A549 (cell line): Measurements from ENCODE around the gene TNFSF8.

Experiments used
- BHLHE40 ChIP-seq: IDR thresholded peaks from 2 replicates; pipeline ENCODE4 v1.6.1; 2012; ENCODE audit warnings: low read depth, low read length, inconsistent platforms
- CHD2 ChIP-seq: fragments of 150-350 bp; IDR thresholded peaks from 2 replicates; pipeline ENCODE4 v1.6.1; 2014; ENCODE audit warnings: low read length; ENCODE audit not compliant: partially characterized antibody
- CHD4 ChIP-seq: fragments of 200-600 bp; sonication (generic); IDR thresholded peaks from 2 replicates; pipeline ENCODE4 v1.6.1; 2016; ENCODE audit warnings: antibody characterized with exemption, mild to moderate bottlenecking, borderline replicate concordance
- EP300 ChIP-seq, 2 experiments: fragments of >200 bp; sonication (Bioruptor Twin); formaldehyde crosslinking; IDR thresholded peaks; 2 replicates in 1 of 2; 3 replicates in 1 of 2; pipeline ENCODE4 v1.6.1; 2016 to 2017
- KDM1A ChIP-seq: fragments of 200-600 bp; sonication (generic); IDR thresholded peaks from 2 replicates; pipeline ENCODE4 v1.6.1; 2016; ENCODE audit warnings: low read depth, mild to moderate bottlenecking
- MAFK ChIP-seq: fragments of 450-650 bp; IDR thresholded peaks from 2 replicates; pipeline ENCODE4 v1.6.1; 2014; ENCODE audit not compliant: partially characterized antibody
- POLR2A ChIP-seq: IDR thresholded peaks from 2 replicates; pipeline ENCODE4 v1.6.1; 2012; ENCODE audit warnings: mild to moderate bottlenecking, low read length
- RAD21 ChIP-seq, 2 experiments: fragments of >200 bp in 1 of 2; sonication (Bioruptor Twin) in 1 of 2; formaldehyde crosslinking in 1 of 2; IDR thresholded peaks in 1 of 2; conservative IDR thresholded peaks in 1 of 2; 2 replicates in 1 of 2; 3 replicates in 1 of 2; pipeline ENCODE4 v1.6.1; 2012 to 2018; ENCODE audit warnings: inconsistent platforms in 1 of 2
- TP53 ChIP-seq: fragments of 250-450 bp; sonication (Bioruptor Pico); IDR thresholded peaks from 2 replicates; pipeline ENCODE4 v1.5.0; 2021; ENCODE audit warnings: mild to moderate bottlenecking, moderate library complexity
- ZSCAN20 ChIP-seq: fragments of 250-450 bp; sonication (Bioruptor Pico); IDR thresholded peaks from 2 replicates; pipeline ENCODE4 v1.8.0; 2022; ENCODE audit warnings: mild to moderate bottlenecking, moderate library complexity
- TF ChIP-seq, protein P1 (sequence below): fragments of >200 bp; sonication (Bioruptor Twin); formaldehyde crosslinking; IDR thresholded peaks from 3 replicates; pipeline ENCODE4 v1.5.1; 2016
- TF ChIP-seq, protein P2 (sequence below): fragments of 250-450 bp; sonication (Bioruptor Pico); IDR thresholded peaks from 2 replicates; pipeline ENCODE4 v1.5.0; 2021; ENCODE audit warnings: mild to moderate bottlenecking, moderate library complexity, borderline replicate concordance
- TF ChIP-seq, protein P3 (sequence below): fragments of 150-350 bp; IDR thresholded peaks from 2 replicates; pipeline ENCODE4 v1.6.1; 2014; ENCODE audit warnings: low read depth, mild to moderate bottlenecking, low read length
- TF ChIP-seq, protein P4 (sequence below): fragments of 200-600 bp; sonication (generic); IDR thresholded peaks from 2 replicates; pipeline ENCODE4 v1.6.1; 2016; ENCODE audit warnings: antibody characterized with exemption, mild to moderate bottlenecking, moderate library complexity

DNA sequence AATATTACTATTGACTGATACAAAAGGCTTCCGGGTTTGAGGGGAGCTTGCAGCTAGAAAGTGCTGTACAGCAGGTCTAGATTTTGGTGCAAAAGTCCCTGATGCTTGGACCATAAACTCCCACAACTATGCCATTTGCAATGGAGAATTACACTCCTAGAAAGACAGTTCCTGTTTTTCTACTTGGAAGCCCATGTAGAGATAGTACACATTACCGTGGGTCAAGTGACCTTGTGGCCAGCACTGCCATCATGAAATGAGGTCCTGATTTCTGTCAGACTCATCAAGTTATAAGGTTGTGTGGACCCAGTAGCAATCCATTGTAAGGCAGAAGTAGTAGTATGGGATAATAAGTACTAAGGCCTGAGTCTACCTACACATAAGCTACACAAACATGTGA is 42.8 kb upstream of the TNFSF8 start:
- TF ChIP-seq, protein P1, sequence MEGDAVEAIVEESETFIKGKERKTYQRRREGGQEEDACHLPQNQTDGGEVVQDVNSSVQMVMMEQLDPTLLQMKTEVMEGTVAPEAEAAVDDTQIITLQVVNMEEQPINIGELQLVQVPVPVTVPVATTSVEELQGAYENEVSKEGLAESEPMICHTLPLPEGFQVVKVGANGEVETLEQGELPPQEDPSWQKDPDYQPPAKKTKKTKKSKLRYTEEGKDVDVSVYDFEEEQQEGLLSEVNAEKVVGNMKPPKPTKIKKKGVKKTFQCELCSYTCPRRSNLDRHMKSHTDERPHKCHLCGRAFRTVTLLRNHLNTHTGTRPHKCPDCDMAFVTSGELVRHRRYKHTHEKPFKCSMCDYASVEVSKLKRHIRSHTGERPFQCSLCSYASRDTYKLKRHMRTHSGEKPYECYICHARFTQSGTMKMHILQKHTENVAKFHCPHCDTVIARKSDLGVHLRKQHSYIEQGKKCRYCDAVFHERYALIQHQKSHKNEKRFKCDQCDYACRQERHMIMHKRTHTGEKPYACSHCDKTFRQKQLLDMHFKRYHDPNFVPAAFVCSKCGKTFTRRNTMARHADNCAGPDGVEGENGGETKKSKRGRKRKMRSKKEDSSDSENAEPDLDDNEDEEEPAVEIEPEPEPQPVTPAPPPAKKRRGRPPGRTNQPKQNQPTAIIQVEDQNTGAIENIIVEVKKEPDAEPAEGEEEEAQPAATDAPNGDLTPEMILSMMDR, result no peak
- TF ChIP-seq, protein P2, sequence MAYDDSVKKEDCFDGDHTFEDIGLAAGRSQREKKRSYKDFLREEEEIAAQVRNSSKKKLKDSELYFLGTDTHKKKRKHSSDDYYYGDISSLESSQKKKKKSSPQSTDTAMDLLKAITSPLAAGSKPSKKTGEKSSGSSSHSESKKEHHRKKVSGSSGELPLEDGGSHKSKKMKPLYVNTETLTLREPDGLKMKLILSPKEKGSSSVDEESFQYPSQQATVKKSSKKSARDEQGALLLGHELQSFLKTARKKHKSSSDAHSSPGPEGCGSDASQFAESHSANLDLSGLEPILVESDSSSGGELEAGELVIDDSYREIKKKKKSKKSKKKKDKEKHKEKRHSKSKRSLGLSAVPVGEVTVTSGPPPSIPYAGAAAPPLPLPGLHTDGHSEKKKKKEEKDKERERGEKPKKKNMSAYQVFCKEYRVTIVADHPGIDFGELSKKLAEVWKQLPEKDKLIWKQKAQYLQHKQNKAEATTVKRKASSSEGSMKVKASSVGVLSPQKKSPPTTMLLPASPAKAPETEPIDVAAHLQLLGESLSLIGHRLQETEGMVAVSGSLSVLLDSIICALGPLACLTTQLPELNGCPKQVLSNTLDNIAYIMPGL (CRISPR knock-in tag), result no peak
- TF ChIP-seq RAD21 (conservative IDR thresholded peaks at IDR 0.05 in 1 of 2, IDR thresholded peaks at IDR 0.05 in 1 of 2) (no peak), BHLHE40 (no peak), EP300 (IDR thresholded peaks at IDR 0.05) (no peak), POLR2A (no peak), ZSCAN20 (CRISPR knock-in tag) (no peak), CHD4 (no peak), MAFK (no peak), KDM1A (no peak), TP53 (no peak), CHD2 (no peak)
- TF ChIP-seq, protein P3, sequence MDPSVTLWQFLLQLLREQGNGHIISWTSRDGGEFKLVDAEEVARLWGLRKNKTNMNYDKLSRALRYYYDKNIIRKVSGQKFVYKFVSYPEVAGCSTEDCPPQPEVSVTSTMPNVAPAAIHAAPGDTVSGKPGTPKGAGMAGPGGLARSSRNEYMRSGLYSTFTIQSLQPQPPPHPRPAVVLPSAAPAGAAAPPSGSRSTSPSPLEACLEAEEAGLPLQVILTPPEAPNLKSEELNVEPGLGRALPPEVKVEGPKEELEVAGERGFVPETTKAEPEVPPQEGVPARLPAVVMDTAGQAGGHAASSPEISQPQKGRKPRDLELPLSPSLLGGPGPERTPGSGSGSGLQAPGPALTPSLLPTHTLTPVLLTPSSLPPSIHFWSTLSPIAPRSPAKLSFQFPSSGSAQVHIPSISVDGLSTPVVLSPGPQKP, result no peak
- TF ChIP-seq, protein P4, sequence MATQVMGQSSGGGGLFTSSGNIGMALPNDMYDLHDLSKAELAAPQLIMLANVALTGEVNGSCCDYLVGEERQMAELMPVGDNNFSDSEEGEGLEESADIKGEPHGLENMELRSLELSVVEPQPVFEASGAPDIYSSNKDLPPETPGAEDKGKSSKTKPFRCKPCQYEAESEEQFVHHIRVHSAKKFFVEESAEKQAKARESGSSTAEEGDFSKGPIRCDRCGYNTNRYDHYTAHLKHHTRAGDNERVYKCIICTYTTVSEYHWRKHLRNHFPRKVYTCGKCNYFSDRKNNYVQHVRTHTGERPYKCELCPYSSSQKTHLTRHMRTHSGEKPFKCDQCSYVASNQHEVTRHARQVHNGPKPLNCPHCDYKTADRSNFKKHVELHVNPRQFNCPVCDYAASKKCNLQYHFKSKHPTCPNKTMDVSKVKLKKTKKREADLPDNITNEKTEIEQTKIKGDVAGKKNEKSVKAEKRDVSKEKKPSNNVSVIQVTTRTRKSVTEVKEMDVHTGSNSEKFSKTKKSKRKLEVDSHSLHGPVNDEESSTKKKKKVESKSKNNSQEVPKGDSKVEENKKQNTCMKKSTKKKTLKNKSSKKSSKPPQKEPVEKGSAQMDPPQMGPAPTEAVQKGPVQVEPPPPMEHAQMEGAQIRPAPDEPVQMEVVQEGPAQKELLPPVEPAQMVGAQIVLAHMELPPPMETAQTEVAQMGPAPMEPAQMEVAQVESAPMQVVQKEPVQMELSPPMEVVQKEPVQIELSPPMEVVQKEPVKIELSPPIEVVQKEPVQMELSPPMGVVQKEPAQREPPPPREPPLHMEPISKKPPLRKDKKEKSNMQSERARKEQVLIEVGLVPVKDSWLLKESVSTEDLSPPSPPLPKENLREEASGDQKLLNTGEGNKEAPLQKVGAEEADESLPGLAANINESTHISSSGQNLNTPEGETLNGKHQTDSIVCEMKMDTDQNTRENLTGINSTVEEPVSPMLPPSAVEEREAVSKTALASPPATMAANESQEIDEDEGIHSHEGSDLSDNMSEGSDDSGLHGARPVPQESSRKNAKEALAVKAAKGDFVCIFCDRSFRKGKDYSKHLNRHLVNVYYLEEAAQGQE, result no peak
